ENCODE results near the gene IL1F10.

- TF ChIP-seq FOXJ3 (CRISPR knock-in tag; IDR thresholded peaks at IDR 0.05; ENCODE audit: borderline replicate concordance) (no peak), CTCF (CRISPR knock-in tag; IDR thresholded peaks at IDR 0.05) (no peak), POGK (CRISPR knock-in tag; conservative IDR thresholded peaks at IDR 0.05) (no peak), ZFP1 (CRISPR knock-in tag; IDR thresholded peaks at IDR 0.05) (no peak), EZH2 (conservative IDR thresholded peaks at IDR 0.05; ENCODE audit: low read depth, low read length) (no peak)
Observed at GRCh38 chr2:113028112-113028511, 39.7 kb upstream of the IL1F10 start.

Measured in HepG2 (cell line).